ENCODE measurements around the gene BCL2. TPM values are rescaled to one million over a fixed set of nuclear protein-coding genes. Genes with fewer than 3 reads are reported as not detected.

BCL2 gene
- total and polyA plus RNA-seq, 9 of the 15 experiments (the other 6 are each of a cell fraction or from before 2014, with no cell fraction given) = 0.10 to 1.1 (median 0.65) TPM

GRCh38 chr18:63105636-63106316 lies 213.8 kb downstream of the BCL2 start:
- Histone ChIP-seq H2AFZ (ENCODE audit: low read depth, low read length) (no peak overlapping the region), H4K20me1 (replicated peaks; ENCODE audit: control insufficient read depth, insufficient read depth, low read length) (no peaks in the 10 kb centered on the region; the same call in 1 of the 2 replicates), H3K9me1 (ENCODE audit: control insufficient read depth, insufficient read depth, low read length) (no peaks in the 10 kb centered on the region), H3K9ac (ENCODE audit: insufficient read depth in 1 of 2, low read depth in 2 of 2, low read length in 2 of 2) (no peak overlapping the region), H3K9me3 (replicated peaks; ENCODE audit: control insufficient read depth, insufficient read depth, low read depth, low read length) (no peaks in the 10 kb centered on the region), H3K4me2 (ENCODE audit: insufficient read depth, low read length) (no peak overlapping the region), H3K27ac (ENCODE audit: extremely low read depth, low read depth, low read length) (no peak overlapping the region), H3K4me3 (no peak overlapping the region), H3K79me2 (ENCODE audit: control insufficient read depth, insufficient read depth, low read length) (no peaks in the 10 kb centered on the region), H3K27me3 (ENCODE audit: control insufficient read depth in 2 of 2, insufficient read depth in 2 of 2, low read length in 2 of 2) (peaks cover 2 to 36% of the 10 kb centered on the region in 2 experiments; a peak in 3 of 5 replicates), H3K36me3 (ENCODE audit: control insufficient read depth, insufficient read depth, low read length) (no peaks in the 10 kb centered on the region), H3K4me1 (replicated peaks in 1 of 2; ENCODE audit: control insufficient read depth in 2 of 2, insufficient read depth in 2 of 2, low read length in 2 of 2) (no peaks in the 10 kb centered on the region)
- ChIA-PET CTCF (ENCODE audit: low intra/inter-chr PET ratio) (no interaction called here), POLR2A (no interaction called here)
- in situ Hi-C loops (cut with MboI) = no loop called here
- ATAC-seq (no peak), DNase-seq (ENCODE audit: extremely low read depth in 1 of 4, low spot score in 3 of 4) (no peak), FAIRE-seq (no peak)
- TF ChIP-seq MTA2 (IDR thresholded peaks at IDR 0.05; ENCODE audit: low read depth) (no peak), ZNF175 (CRISPR knock-in tag; IDR thresholded peaks at IDR 0.05; ENCODE audit: low read depth) (no peak), ZNF778 (CRISPR knock-in tag; IDR thresholded peaks at IDR 0.05) (no peak), ZNF174 (CRISPR knock-in tag; IDR thresholded peaks at IDR 0.05) (no peak), RFX7 (CRISPR knock-in tag; IDR thresholded peaks at IDR 0.05) (no peak), ZNF609 (CRISPR knock-in tag; IDR thresholded peaks at IDR 0.05; ENCODE audit: borderline replicate concordance) (no peak)
- 5% methylated on average over 14 of the region's 14 CpGs for WGBS (ENCODE audit: insufficient coverage, low coverage, missing lambda C conversion rate)
- intact Hi-C loops (cut with micrococcal nuclease) = no loop called here
- no TSS peak for BruUV-seq (replicated peaks)

All from K562 (cell line).